Upper lobe of right lung (tissue), 1 donor: ENCODE results near the gene ANTXR2. TPM values are rescaled to one million over a fixed set of nuclear protein-coding genes. Genes with fewer than 3 reads are reported as not detected.

ENCODE experiments used
- ATAC-seq: fragments of 200-7000 bp; cut with Tn5 transposase; one replicate; pipeline ENCODE4 v1.9.1; 2020; ENCODE audit warnings: mild to moderate bottlenecking, moderate library complexity
- DNase-seq: peaks from one replicate; pipeline ENCODE4 v3.0.0-alpha.2; 2020
- H3K27ac ChIP-seq: fragments of 200-600 bp; one replicate; pipeline ENCODE4 v1.8.0; 2022
- H3K27me3 ChIP-seq: fragments of 200-600 bp; one replicate; pipeline ENCODE4 v1.8.0; 2022; ENCODE audit warnings: mild to moderate bottlenecking
- H3K36me3 ChIP-seq: fragments of 200-600 bp; one replicate; pipeline ENCODE4 v1.8.0; 2022
- H3K4me1 ChIP-seq: fragments of 200-600 bp; one replicate; pipeline ENCODE4 v1.8.0; 2022
- H3K4me3 ChIP-seq: fragments of 200-600 bp; one replicate; pipeline ENCODE4 v1.8.0; 2022; ENCODE audit warnings: mild to moderate bottlenecking
- H3K9me3 ChIP-seq: fragments of 200-600 bp; one replicate; pipeline ENCODE4 v1.8.0; 2022
- CTCF ChIP-seq: fragments of 200-600 bp; IDR thresholded peaks from one replicate; pipeline ENCODE4 v1.8.0; 2022; ENCODE audit warnings: antibody characterized with exemption
- intact Hi-C: fragments of 100-400 bp; cut with DNase I; formaldehyde crosslinking; loops from one replicate; pipeline ENCODE4 v1.11.0; 2022
- total RNA-seq: library from RNA; stranded (reverse); fragmentation: NEBNext Ultra II Directional; extraction: Animal tissue kit (Norgen Biotek cat#: 25700); gene quantifications from one replicate; pipeline ENCODE4 v1.2.1, GENCODE V29; 2021
- donor health status: DM: no; HTN: yes; CAD: no; lungs with severe emphysema.

ANTXR2 gene
- total RNA-seq, 1 donor from 2014 or later, result 67.4 TPM

GRCh38 chr4:80027611-80028010 is 45.4 kb downstream of the ANTXR2 start:
- no peak for TF ChIP-seq CTCF
- intact Hi-C loops, result no loop called here
- ATAC-seq, result no peak
- Histone ChIP-seq H3K27ac (no peak overlapping the region), H3K9me3 (no peaks in the 10 kb centered on the region), H3K36me3 (peaks cover 27% of the 10 kb centered on the region), H3K27me3 (no peaks in the 10 kb centered on the region), H3K4me1 (no peaks in the 10 kb centered on the region), H3K4me3 (no peak overlapping the region)
- DNase-seq, result no peak

- H3K36me3 ChIP-seq, result peaks cover 17% of the 10 kb centered on the region
- no peak for DNase-seq
- no peaks in the 10 kb centered on the region for H3K9me3 ChIP-seq
- no peaks in the 10 kb centered on the region for H3K4me1 ChIP-seq
- intact Hi-C loops, result no loop called here
- no peaks in the 10 kb centered on the region for H3K27me3 ChIP-seq
- ATAC-seq, result no peak
- H3K4me3 ChIP-seq, result no peak overlapping the region
- TF ChIP-seq CTCF, result no peak
- H3K27ac ChIP-seq, result no peak overlapping the region
Measured at GRCh38 chr4:80026100-80026499, 46.9 kb downstream of the ANTXR2 start.

- ATAC-seq, result no peak
- no peak for TF ChIP-seq CTCF
- intact Hi-C loops, result no loop called here
- DNase-seq, result no peak
- H3K4me3 ChIP-seq, result no peak overlapping the region
- no peaks in the 10 kb centered on the region for H3K27me3 ChIP-seq
- peaks cover 4% of the 10 kb centered on the region for H3K36me3 ChIP-seq
- no peaks in the 10 kb centered on the region for H3K9me3 ChIP-seq
- no peak overlapping the region for H3K27ac ChIP-seq
- H3K4me1 ChIP-seq, result no peaks in the 10 kb centered on the region
Measured at GRCh38 chr4:80024335-80024734, 48.7 kb downstream of the ANTXR2 start.

GRCh38 chr4:80022282-80022681 is 50.7 kb downstream of the ANTXR2 start:
- TF ChIP-seq CTCF, result no peak
- DNase-seq (no peak), ATAC-seq (no peak)
- H3K4me3 ChIP-seq, result no peak overlapping the region
- H3K27me3 ChIP-seq, result no peaks in the 10 kb centered on the region
- no peaks in the 10 kb centered on the region for H3K4me1 ChIP-seq
- intact Hi-C loops, result no loop called here
- no peak overlapping the region for H3K27ac ChIP-seq
- H3K9me3 ChIP-seq, result no peaks in the 10 kb centered on the region
- peaks cover 20% of the 10 kb centered on the region for H3K36me3 ChIP-seq

- no peak for ATAC-seq
- Histone ChIP-seq H3K36me3 (peaks cover 16% of the 10 kb centered on the region), H3K27ac (no peak overlapping the region), H3K4me1 (no peaks in the 10 kb centered on the region), H3K4me3 (no peak overlapping the region), H3K27me3 (no peaks in the 10 kb centered on the region), H3K9me3 (no peaks in the 10 kb centered on the region)
- TF ChIP-seq CTCF, result no peak
- DNase-seq, result no peak
- intact Hi-C loops, result no loop called here
Measured at GRCh38 chr4:80017125-80017854, 55.7 kb downstream of the ANTXR2 start.

- ATAC-seq, result no peak
- intact Hi-C loops, result no loop called here
- no peak for TF ChIP-seq CTCF
Measured at GRCh38 chr4:80016506-80016905, 56.5 kb downstream of the ANTXR2 start.

More at GRCh38 chr4:80016506-80016905, 56.5 kb downstream of the ANTXR2 start:
- no peaks in the 10 kb centered on the region for H3K9me3 ChIP-seq
- no peak for DNase-seq
- H3K27ac ChIP-seq, result no peak overlapping the region
- H3K36me3 ChIP-seq, result peaks cover 16% of the 10 kb centered on the region
- H3K4me3 ChIP-seq, result no peak overlapping the region
- no peaks in the 10 kb centered on the region for H3K27me3 ChIP-seq
- H3K4me1 ChIP-seq, result no peaks in the 10 kb centered on the region
